Gastroesophageal sphincter (tissue), 4 donors: Measurements from ENCODE around the gene OR9A4. TPM values are rescaled to one million over a fixed set of nuclear protein-coding genes. Genes with fewer than 3 reads are reported as not detected.

Experiments used
- ATAC-seq: fragments of 150-250 bp; one replicate; pipeline ENCODE4 v1.9.1; 2016; ENCODE audit warnings: mild to moderate bottlenecking, moderate library complexity
- H3K27ac ChIP-seq, 4 donors: fragments of 200-600 bp; sonication (generic) in 3 of 4; 1 replicate in 3 of 4; 2 replicates in 1 of 4; pipeline ENCODE4 v1.5.1; 2016 to 2019
- H3K27me3 ChIP-seq: fragments of 200-600 bp; sonication (generic); one replicate; pipeline ENCODE4 v1.5.1; 2019
- H3K36me3 ChIP-seq, 2 donors: fragments of 200-600 bp; sonication (generic); one replicate each; pipeline ENCODE4 v1.5.1; 2019; ENCODE audit warnings: control low read depth in 1 of 2
- H3K4me1 ChIP-seq, 3 donors: fragments of 200-600 bp; sonication (generic); 1 replicate in 2 of 3; 2 replicates in 1 of 3; pipeline ENCODE4 v1.5.1; 2016 to 2019; ENCODE audit warnings: control low read depth in 2 of 3
- H3K4me3 ChIP-seq, 2 donors: fragments of 200-600 bp; sonication (generic); one replicate each; pipeline ENCODE4 v1.5.1; 2019; ENCODE audit warnings: mild to moderate bottlenecking in 1 of 2, moderate library complexity in 1 of 2
- H3K9me3 ChIP-seq, 3 donors: fragments of 200-600 bp; sonication (generic); one replicate each; pipeline ENCODE4 v1.5.1; 2017 to 2019; ENCODE audit warnings: control low read depth in 2 of 3
- EP300 ChIP-seq: sonication (generic); formaldehyde crosslinking; IDR thresholded peaks from one replicate; pipeline ENCODE4 v1.6.1; 2017; ENCODE audit warnings: antibody characterized with exemption, mild to moderate bottlenecking
- POLR2A ChIP-seq, 2 donors: fragments of 450-650 bp; IDR thresholded peaks; one replicate each; pipeline ENCODE4 v1.6.1; 2017; ENCODE audit warnings: antibody characterized with exemption in 2 of 2, mild to moderate bottlenecking in 2 of 2, moderate library complexity in 1 of 2
- POLR2AphosphoS5 ChIP-seq: sonication (generic); formaldehyde crosslinking; IDR thresholded peaks from one replicate; pipeline ENCODE4 v1.6.1; 2017; ENCODE audit warnings: antibody characterized with exemption
- WGBS, 2 donors: methylation state at CpG; one replicate each; pipeline ENCODE4 v1.1.5; 2018; ENCODE audit warnings: low coverage in 1 of 2; 5-methylcytosine and 5-hydroxymethylcytosine counted together
- total RNA-seq, 4 donors: library from RNA; depleted of rRNA; stranded (reverse); fragments of >200 nt; gene quantifications; one replicate each; pipeline ENCODE4 v1.1.0, GENCODE V29; 2016
- TF ChIP-seq, protein P1 (sequence below), 4 experiments: fragments of 200-600 bp in 2 of 4; fragments of 450-650 bp in 2 of 4; sonication (generic) in 1 of 4; IDR thresholded peaks; one replicate each; pipeline ENCODE4 v1.5.1; 2017 to 2019; ENCODE audit warnings: antibody characterized with exemption in 4 of 4, mild to moderate bottlenecking in 2 of 4, moderate library complexity in 2 of 4

Gene OR9A4
- total RNA-seq, 4 donors from 2014 or later: not detected

DNA sequence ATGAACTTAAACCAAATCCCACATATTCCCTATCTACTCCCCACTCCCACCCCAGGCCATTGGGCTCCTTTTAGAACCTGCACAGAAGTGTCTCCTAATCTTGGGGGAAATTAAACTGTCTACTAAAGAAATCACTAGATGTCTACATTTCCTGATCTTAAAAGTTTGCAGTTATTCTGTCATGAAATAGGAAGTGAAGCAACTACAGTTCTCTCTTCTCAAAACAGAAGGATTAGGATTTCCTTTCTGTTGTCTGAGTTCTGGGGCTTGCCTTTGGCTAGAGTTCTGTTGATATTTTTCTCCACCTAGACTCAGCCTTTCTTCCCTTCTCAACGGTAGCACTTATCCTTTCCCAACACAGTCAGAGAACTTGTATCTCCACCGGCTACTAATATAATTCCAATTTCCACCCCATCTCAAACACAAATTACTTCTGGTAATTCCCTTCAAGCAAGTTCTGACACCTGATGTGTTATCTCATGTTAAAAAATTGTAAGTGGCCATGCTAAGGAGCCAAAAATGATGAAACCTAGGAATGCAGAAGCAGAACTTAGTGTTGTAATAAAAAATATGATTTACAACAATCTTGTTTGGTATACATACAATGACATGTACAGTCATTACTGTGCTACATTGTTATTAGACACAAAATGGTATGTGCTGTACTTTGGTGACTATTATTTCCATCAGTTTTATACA lies 12.1 kb downstream of the OR9A4 start:
- TF ChIP-seq, protein P1, sequence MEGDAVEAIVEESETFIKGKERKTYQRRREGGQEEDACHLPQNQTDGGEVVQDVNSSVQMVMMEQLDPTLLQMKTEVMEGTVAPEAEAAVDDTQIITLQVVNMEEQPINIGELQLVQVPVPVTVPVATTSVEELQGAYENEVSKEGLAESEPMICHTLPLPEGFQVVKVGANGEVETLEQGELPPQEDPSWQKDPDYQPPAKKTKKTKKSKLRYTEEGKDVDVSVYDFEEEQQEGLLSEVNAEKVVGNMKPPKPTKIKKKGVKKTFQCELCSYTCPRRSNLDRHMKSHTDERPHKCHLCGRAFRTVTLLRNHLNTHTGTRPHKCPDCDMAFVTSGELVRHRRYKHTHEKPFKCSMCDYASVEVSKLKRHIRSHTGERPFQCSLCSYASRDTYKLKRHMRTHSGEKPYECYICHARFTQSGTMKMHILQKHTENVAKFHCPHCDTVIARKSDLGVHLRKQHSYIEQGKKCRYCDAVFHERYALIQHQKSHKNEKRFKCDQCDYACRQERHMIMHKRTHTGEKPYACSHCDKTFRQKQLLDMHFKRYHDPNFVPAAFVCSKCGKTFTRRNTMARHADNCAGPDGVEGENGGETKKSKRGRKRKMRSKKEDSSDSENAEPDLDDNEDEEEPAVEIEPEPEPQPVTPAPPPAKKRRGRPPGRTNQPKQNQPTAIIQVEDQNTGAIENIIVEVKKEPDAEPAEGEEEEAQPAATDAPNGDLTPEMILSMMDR (IDR thresholded peaks at IDR 0.05): no peak
- H3K27ac ChIP-seq: no peak overlapping the region
- H3K4me3 ChIP-seq: no peak overlapping the region
- H3K4me1 ChIP-seq: no peaks in the 10 kb centered on the region
- 69 to 79% methylated on average over 2 of the region's 2 CpGs for WGBS, 2 donors
- no peaks in the 10 kb centered on the region for H3K27me3 ChIP-seq
- ATAC-seq: no peak
- peaks cover 0 to 5% (median 0%) of the 10 kb centered on the region in 3 donors for H3K9me3 ChIP-seq
- no peaks in the 10 kb centered on the region for H3K36me3 ChIP-seq

DNA sequence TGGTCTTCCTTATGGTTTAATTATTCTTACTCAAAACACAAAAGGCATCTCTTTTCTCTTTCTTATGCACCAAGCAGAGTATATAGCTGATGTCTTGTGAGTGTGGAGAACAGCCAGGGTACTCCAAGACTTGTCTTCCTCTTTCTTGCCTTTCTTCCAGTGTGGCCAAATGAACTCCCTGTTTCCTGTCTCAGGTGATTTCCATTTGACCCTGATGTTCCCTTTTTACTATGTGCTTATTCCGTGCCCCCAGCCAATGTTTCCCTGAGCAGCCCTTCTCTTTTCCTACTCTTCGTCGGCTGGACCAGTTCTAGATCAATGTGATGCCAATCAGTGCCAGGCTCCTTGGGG lies 12.6 kb downstream of the OR9A4 start:
- no peak for ATAC-seq
- Histone ChIP-seq H3K4me1 (no peaks in the 10 kb centered on the region), H3K36me3 (no peaks in the 10 kb centered on the region), H3K4me3 (no peak overlapping the region), H3K27ac (no peak overlapping the region), H3K9me3 (peaks cover 0 to 5% (median 0%) of the 10 kb centered on the region in 3 donors), H3K27me3 (no peaks in the 10 kb centered on the region)
- no peak for TF ChIP-seq POLR2A (IDR thresholded peaks at IDR 0.05)
- TF ChIP-seq POLR2AphosphoS5: no peak
- TF ChIP-seq, protein P1 (IDR thresholded peaks at IDR 0.05): no peak
- TF ChIP-seq EP300: no peak
- 97 to 100% methylated on average over 2 to 3 of the region's 3 CpGs for WGBS, 2 donors

DNA sequence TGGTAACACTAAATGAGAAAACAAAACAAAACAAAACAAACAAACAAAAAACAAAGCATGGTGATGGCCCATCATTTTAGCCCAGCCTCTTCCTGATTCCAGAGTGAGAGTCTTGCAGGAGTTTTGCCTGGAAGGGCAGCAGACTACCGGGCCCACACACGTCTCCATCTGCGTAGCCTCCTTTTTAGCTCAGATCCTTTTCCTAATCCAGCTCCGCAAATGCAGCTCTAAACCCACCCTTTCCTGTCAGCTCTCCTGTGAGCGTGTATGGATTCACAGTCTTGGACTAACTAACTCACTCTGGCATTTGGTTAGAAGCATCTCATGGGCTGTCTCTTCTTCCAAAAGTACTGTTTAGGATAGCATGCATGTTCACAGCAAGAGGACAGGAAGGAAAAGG lies 14.0 kb downstream of the OR9A4 start:
- no peak for TF ChIP-seq EP300
- TF ChIP-seq, protein P1 (IDR thresholded peaks at IDR 0.05): no peak
- TF ChIP-seq POLR2AphosphoS5: no peak
- no peak for TF ChIP-seq POLR2A (IDR thresholded peaks at IDR 0.05)
- Histone ChIP-seq H3K27ac (no peak overlapping the region), H3K9me3 (peaks cover 0 to 5% (median 0%) of the 10 kb centered on the region in 3 donors), H3K4me3 (no peak overlapping the region), H3K27me3 (no peaks in the 10 kb centered on the region), H3K4me1 (no peaks in the 10 kb centered on the region), H3K36me3 (no peaks in the 10 kb centered on the region)
- 67 to 75% methylated on average over 2 to 5 of the region's 5 CpGs for WGBS, 2 donors
- no peak for ATAC-seq

DNA sequence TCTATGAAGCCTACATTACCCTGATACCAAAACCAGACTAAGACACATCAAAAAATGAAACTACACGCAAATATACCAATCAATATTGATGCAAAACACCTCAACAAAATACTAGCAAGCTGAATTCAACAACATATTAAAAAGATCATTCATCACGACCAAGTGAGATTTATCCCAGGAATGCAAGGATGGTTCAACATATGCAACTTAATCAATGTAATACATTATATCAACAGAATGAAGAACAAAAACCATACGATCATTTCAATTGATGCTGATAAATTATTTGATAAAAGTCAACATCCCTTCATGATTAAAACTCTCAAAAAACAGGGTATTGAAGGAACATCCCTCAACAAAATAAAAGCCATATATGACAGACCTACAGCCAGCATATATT lies 24.9 kb downstream of the OR9A4 start:
- 87 to 94% methylated on average over 3 of the region's 3 CpGs for WGBS, 2 donors
- ATAC-seq: no peak
- Histone ChIP-seq H3K4me1 (no peaks in the 10 kb centered on the region), H3K4me3 (no peak overlapping the region), H3K27me3 (no peaks in the 10 kb centered on the region), H3K36me3 (no peaks in the 10 kb centered on the region), H3K9me3 (peaks cover 0 to 34% (median 0%) of the 10 kb centered on the region in 3 donors), H3K27ac (no peak overlapping the region)
- TF ChIP-seq, protein P1 (IDR thresholded peaks at IDR 0.05): no peak
- no peak for TF ChIP-seq EP300
- no peak for TF ChIP-seq POLR2AphosphoS5

DNA sequence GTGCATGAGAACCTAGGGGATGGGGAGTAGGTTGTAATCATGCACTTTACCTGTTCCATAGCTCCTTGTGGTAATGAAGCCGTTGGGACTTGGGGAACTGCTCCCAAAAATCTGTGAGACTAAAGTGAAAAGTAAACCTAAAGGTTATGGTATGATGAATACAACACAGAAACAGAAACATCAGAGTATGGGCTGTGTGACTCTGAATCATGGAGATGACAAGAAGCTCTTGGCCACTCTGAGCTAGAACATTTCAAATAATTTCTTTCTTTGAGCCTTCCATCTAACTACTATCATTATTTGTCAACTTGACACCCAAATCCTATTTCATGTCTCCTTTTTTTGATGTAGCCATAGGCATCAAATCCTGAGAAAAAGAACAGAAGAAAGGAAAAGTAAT lies 27.6 kb downstream of the OR9A4 start:
- no peaks in the 10 kb centered on the region for H3K36me3 ChIP-seq
- H3K9me3 ChIP-seq: peaks cover 0 to 18% (median 0%) of the 10 kb centered on the region in 3 donors
- TF ChIP-seq POLR2AphosphoS5: no peak
- TF ChIP-seq, protein P1 (IDR thresholded peaks at IDR 0.05): no peak
- TF ChIP-seq POLR2A (IDR thresholded peaks at IDR 0.05): no peak
- no peak for TF ChIP-seq EP300
- WGBS, 2 donors: 71% methylated on average over 1 of the region's 1 CpG; no CpG with 5 or more reads in 1 of the 2 donors
- no peaks in the 10 kb centered on the region for H3K4me1 ChIP-seq
- no peak for ATAC-seq
- no peaks in the 10 kb centered on the region for H3K27me3 ChIP-seq
- no peak overlapping the region for H3K27ac ChIP-seq
- H3K4me3 ChIP-seq: no peak overlapping the region
